ENCODE measurements around the gene P2RY1.

DNA sequence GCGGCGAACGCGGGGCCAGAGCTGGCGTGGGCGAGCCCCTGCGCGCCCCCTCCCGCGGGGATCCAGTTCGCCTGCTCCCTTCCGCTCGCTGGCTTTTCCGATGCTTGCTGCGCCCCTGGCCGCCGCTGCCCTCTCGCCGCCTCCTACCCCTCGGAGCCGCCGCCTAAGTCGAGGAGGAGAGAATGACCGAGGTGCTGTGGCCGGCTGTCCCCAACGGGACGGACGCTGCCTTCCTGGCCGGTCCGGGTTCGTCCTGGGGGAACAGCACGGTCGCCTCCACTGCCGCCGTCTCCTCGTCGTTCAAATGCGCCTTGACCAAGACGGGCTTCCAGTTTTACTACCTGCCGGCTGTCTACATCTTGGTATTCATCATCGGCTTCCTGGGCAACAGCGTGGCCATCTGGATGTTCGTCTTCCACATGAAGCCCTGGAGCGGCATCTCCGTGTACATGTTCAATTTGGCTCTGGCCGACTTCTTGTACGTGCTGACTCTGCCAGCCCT lies 721 bp downstream of the P2RY1 start:
- TF ChIP-seq, protein P1, sequence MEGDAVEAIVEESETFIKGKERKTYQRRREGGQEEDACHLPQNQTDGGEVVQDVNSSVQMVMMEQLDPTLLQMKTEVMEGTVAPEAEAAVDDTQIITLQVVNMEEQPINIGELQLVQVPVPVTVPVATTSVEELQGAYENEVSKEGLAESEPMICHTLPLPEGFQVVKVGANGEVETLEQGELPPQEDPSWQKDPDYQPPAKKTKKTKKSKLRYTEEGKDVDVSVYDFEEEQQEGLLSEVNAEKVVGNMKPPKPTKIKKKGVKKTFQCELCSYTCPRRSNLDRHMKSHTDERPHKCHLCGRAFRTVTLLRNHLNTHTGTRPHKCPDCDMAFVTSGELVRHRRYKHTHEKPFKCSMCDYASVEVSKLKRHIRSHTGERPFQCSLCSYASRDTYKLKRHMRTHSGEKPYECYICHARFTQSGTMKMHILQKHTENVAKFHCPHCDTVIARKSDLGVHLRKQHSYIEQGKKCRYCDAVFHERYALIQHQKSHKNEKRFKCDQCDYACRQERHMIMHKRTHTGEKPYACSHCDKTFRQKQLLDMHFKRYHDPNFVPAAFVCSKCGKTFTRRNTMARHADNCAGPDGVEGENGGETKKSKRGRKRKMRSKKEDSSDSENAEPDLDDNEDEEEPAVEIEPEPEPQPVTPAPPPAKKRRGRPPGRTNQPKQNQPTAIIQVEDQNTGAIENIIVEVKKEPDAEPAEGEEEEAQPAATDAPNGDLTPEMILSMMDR (IDR thresholded peaks at IDR 0.05; ENCODE audit: borderline replicate concordance, extremely low read depth, low read length, poor library complexity, severe bottlenecking): no peak
- no peak for TF ChIP-seq EZH2 (IDR thresholded peaks at IDR 0.05; ENCODE audit: borderline replicate concordance, low read depth, low read length, severe bottlenecking)

Measured in DND-41 (cell line).